Lung (tissue), 12 donors: Measurements from ENCODE around the gene SYN1. TPM values are rescaled to one million over a fixed set of nuclear protein-coding genes. Genes with fewer than 3 reads are reported as not detected.
A peak's percentile ranks its signal among the peaks of the same experiment; 100 is the strongest.
"Not testable (repeated sequence)": the region's sequence is repeated elsewhere in the genome, so short reads cannot be mapped to it uniquely, and the experiment has no call there.

ENCODE experiments used
- ATAC-seq: fragments of 200-7000 bp; cut with Tn5 transposase; one replicate; pipeline ENCODE4 v1.9.1; 2020; ENCODE audit warnings: moderate number of reproducible peaks; ENCODE audit not compliant: insufficient read depth, low FRiP score
- DNase-seq, 3 donors: peaks; one replicate each; pipeline ENCODE4 v3.0.0-alpha.2; 2013 to 2017
- H3K27ac ChIP-seq, 2 donors: one replicate each; pipeline ENCODE4 v1.5.1; 2013; ENCODE audit warnings: mild to moderate bottlenecking in 2 of 2, moderate library complexity in 2 of 2, control low read depth in 1 of 2, inconsistent platforms in 1 of 2, low read depth in 1 of 2, low read length in 1 of 2
- H3K27me3 ChIP-seq, 3 donors: one replicate each; pipeline ENCODE4 v1.5.1; 2013; ENCODE audit warnings: low read length in 2 of 3; ENCODE audit not compliant: control insufficient read depth in 3 of 3, insufficient read depth in 3 of 3
- H3K36me3 ChIP-seq, 4 donors: one replicate each; pipeline ENCODE4 v1.5.1; 2013; ENCODE audit warnings: low read length in 4 of 4, mild to moderate bottlenecking in 1 of 4, moderate library complexity in 1 of 4; ENCODE audit not compliant: control insufficient read depth in 4 of 4, insufficient read depth in 4 of 4
- H3K4me1 ChIP-seq, 5 donors: one replicate each; pipeline ENCODE4 v1.5.1; 2013; ENCODE audit warnings: low read length in 5 of 5, mild to moderate bottlenecking in 2 of 5, moderate library complexity in 1 of 5; ENCODE audit not compliant: control insufficient read depth in 5 of 5, insufficient read depth in 5 of 5
- H3K4me3 ChIP-seq: one replicate; pipeline ENCODE4 v1.5.1; 2013; ENCODE audit warnings: mild to moderate bottlenecking, control low read depth, moderate library complexity
- H3K9ac ChIP-seq, 2 donors: one replicate each; pipeline ENCODE4 v1.5.1; 2013; ENCODE audit warnings: low read length in 2 of 2, control low read depth in 1 of 2; ENCODE audit not compliant: insufficient read depth in 1 of 2
- H3K9me3 ChIP-seq, 4 donors: one replicate each; pipeline ENCODE4 v1.5.1; 2013; ENCODE audit warnings: low read length in 3 of 4, mild to moderate bottlenecking in 1 of 4, moderate library complexity in 1 of 4; ENCODE audit not compliant: control insufficient read depth in 4 of 4, insufficient read depth in 3 of 4
- CTCF ChIP-seq: IDR thresholded peaks from 2 replicates; pipeline ENCODE4 v1.5.1; 2012; ENCODE audit warnings: mild to moderate bottlenecking; ENCODE audit errors: control extremely low read depth, extremely low read depth
- WGBS, 2 donors: extraction: QIAGEN DNeasy Blood & Tissue Kit; methylation state at CpG; one replicate each; pipeline ENCODE4 v1.1.7; 2013; 5-methylcytosine and 5-hydroxymethylcytosine counted together
- polyA plus RNA-seq, 2 donors: library from polyadenylated mRNA; stranded (reverse); fragments of 200-250 nt; gene quantifications; one replicate each; pipeline ENCODE4 v1.2.1, GENCODE V29; 2013
- total RNA-seq, 2 donors: library from RNA; depleted of rRNA in 1 of 2; stranded (reverse); fragments of >200 nt in 1 of 2; gene quantifications; one replicate each; pipeline ENCODE4 v1.2.1, GENCODE V29; 2014 to 2021
- donor health status: control.
- donor health status: control.
- donor health status: Bipolar disorder and iron deficiency.
- donor health status: healthy.
- donor health status: DM: yes; HTN: yes; CAD: no.

SYN1 gene
- total and polyA plus RNA-seq, 4 donors = 0.11 to 4.5 (median 1.3) TPM

- Histone ChIP-seq H3K36me3 (no peaks in the 10 kb centered on the region), H3K4me3 (no peak overlapping the region), H3K27ac (no peak overlapping the region), H3K9me3 (peaks cover 0 to 4% (median 1%) of the 10 kb centered on the region in 4 donors), H3K9ac (no peak overlapping the region), H3K4me1 (no peaks in the 10 kb centered on the region), H3K27me3 (no peaks in the 10 kb centered on the region)
- DNase-seq = peak in 1 of 3 donors; percentile 10
- ATAC-seq = no peak
- no peak for TF ChIP-seq CTCF
- WGBS, 2 donors = 31 to 62% methylated on average over 7 to 9 of the region's 9 CpGs
These were observed 11.4 kb downstream of the SYN1 start for GRCh38 chrX:47608130-47608810.

GRCh38 chrX:47607091-47607490 lies 12.6 kb downstream of the SYN1 start:
- Histone ChIP-seq H3K4me3 (no peak overlapping the region), H3K4me1 (no peaks in the 10 kb centered on the region), H3K36me3 (no peaks in the 10 kb centered on the region), H3K27ac (no peak overlapping the region), H3K9ac (no peak overlapping the region), H3K9me3 (peaks cover 0 to 2% (median under 1%) of the 10 kb centered on the region in 4 donors), H3K27me3 (no peaks in the 10 kb centered on the region)
- DNase-seq (no peak), ATAC-seq (no peak)
- TF ChIP-seq CTCF = no peak

GRCh38 chrX:47605024-47605423 lies 14.6 kb downstream of the SYN1 start:
- Histone ChIP-seq H3K4me3 (no peak overlapping the region), H3K9me3 (peaks cover 0 to 4% (median 2%) of the 10 kb centered on the region in 4 donors), H3K27me3 (no peaks in the 10 kb centered on the region), H3K9ac (no peak overlapping the region), H3K4me1 (no peaks in the 10 kb centered on the region), H3K27ac (no peak overlapping the region), H3K36me3 (no peaks in the 10 kb centered on the region)
- 66 to 74% methylated on average over 9 of the region's 9 CpGs for WGBS, 2 donors
- no peak for DNase-seq
- TF ChIP-seq CTCF = no peak
- ATAC-seq = no peak

- H3K36me3 ChIP-seq, H3K27me3 ChIP-seq, H3K4me3 ChIP-seq, DNase-seq, H3K9me3 ChIP-seq, ATAC-seq, H3K27ac ChIP-seq, H3K9ac ChIP-seq, H3K4me1 ChIP-seq: not testable (repeated sequence)
- WGBS, 2 donors = 92 to 95% methylated on average over 4 of the region's 4 CpGs
These were observed 16.5 kb downstream of the SYN1 start for GRCh38 chrX:47603125-47603524.
